Upper lobe of left lung (tissue), 6 donors: ENCODE data around the gene RD3L. TPM values are rescaled to one million over a fixed set of nuclear protein-coding genes. Genes with fewer than 3 reads are reported as not detected.

Experiments
- ATAC-seq, 2 donors: fragments of 200-7000 bp; cut with Tn5 transposase; one replicate each; pipeline ENCODE4 v1.9.1; 2022; ENCODE audit warnings: mild to moderate bottlenecking in 2 of 2, moderate library complexity in 2 of 2; ENCODE audit not compliant: low FRiP score in 2 of 2
- DNase-seq, 2 donors: peaks; one replicate each; pipeline ENCODE4 v3.0.0-alpha.2; 2019 to 2020
- H3K27ac ChIP-seq, 4 donors: fragments of 200-600 bp; sonication (generic); one replicate each; pipeline ENCODE4 v1.5.1; 2016 to 2019
- H3K27me3 ChIP-seq, 4 donors: fragments of 200-600 bp; sonication (generic); one replicate each; pipeline ENCODE4 v1.5.1; 2017 to 2019
- H3K36me3 ChIP-seq, 4 donors: fragments of 200-600 bp; sonication (generic); one replicate each; pipeline ENCODE4 v1.5.1; 2016 to 2019
- H3K4me1 ChIP-seq, 4 donors: fragments of 200-600 bp; sonication (generic); one replicate each; pipeline ENCODE4 v1.5.1; 2018 to 2019
- H3K4me3 ChIP-seq, 4 donors: fragments of 200-600 bp; sonication (generic); one replicate each; pipeline ENCODE4 v1.5.1; 2017 to 2019; ENCODE audit warnings: mild to moderate bottlenecking in 2 of 4, moderate library complexity in 1 of 4
- H3K9me3 ChIP-seq, 4 donors: fragments of 200-600 bp; sonication (generic); one replicate each; pipeline ENCODE4 v1.5.1; 2018 to 2019
- CTCF ChIP-seq, 6 experiments: fragments of 450-650 bp in 4 of 6; fragments of 200-600 bp in 2 of 6; sonication (generic) in 2 of 6; IDR thresholded peaks; one replicate each; pipeline ENCODE4 v1.5.1; 2016 to 2019; ENCODE audit warnings: antibody characterized with exemption in 6 of 6
- EP300 ChIP-seq, 4 donors: sonication (generic); formaldehyde crosslinking; IDR thresholded peaks; one replicate each; pipeline ENCODE4 v1.5.1; 2017; ENCODE audit warnings: antibody characterized with exemption in 4 of 4, control low read depth in 2 of 4
- POLR2A ChIP-seq, 4 donors: fragments of 450-650 bp; IDR thresholded peaks; one replicate each; pipeline ENCODE4 v1.5.1; 2016 to 2017; ENCODE audit warnings: antibody characterized with exemption in 4 of 4, mild to moderate bottlenecking in 2 of 4
- POLR2AphosphoS5 ChIP-seq, 2 donors: sonication (generic); formaldehyde crosslinking; IDR thresholded peaks; one replicate each; pipeline ENCODE4 v1.5.1; 2017; ENCODE audit warnings: antibody characterized with exemption in 2 of 2
- WGBS, 2 donors: methylation state at CpG; one replicate each; pipeline ENCODE4 v1.1.5; 2017 to 2018; 5-methylcytosine and 5-hydroxymethylcytosine counted together
- total RNA-seq, 6 donors: library from RNA; depleted of rRNA in 4 of 6; stranded (reverse); fragments of >200 nt in 4 of 6; gene quantifications; one replicate each; pipeline versions ENCODE4 v1.1.0 to v1.2.1, GENCODE V29; 2016 to 2021
- donor health status: DM: no; HTN: no; CAD: no; lungs with moderate emphysema.
- donor health status: DM: no; HTN: yes; CAD: no; lungs with severe emphysema.

The RD3L gene
- total RNA-seq, 6 donors from 2014 or later: not detected

DNA sequence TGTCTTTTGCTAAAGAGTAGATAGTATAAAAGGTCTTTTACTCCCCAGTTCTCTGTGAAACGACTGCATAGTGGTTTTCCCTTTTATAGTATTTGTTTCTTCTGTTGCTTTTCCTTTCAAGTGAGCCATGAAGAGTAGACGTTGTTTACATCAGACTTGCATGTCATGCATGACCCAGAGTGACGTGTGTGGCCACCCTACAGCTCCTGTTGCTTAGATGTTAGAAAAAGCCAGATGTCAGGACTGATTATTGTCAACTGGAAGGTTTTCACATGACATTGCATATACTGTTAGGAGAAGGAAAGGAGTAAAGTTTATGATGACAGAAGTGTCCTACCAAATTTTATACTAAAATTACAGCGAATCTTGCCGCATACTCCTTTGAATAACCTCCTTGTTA, 1.3 kb upstream of the RD3L start:
- Histone ChIP-seq H3K36me3 (no peaks in the 10 kb centered on the region), H3K9me3 (peaks cover 0 to 4% (median 0%) of the 10 kb centered on the region in 4 donors), H3K4me1 (no peaks in the 10 kb centered on the region), H3K27ac (no peak overlapping the region), H3K4me3 (no peak overlapping the region), H3K27me3 (no peaks in the 10 kb centered on the region)
- 57 to 70% methylated on average over 5 of the region's 5 CpGs for WGBS, 2 donors
- no peak for ATAC-seq
- TF ChIP-seq POLR2AphosphoS5 (IDR thresholded peaks at IDR 0.05) (no peak), POLR2A (IDR thresholded peaks at IDR 0.05) (no peak), CTCF (IDR thresholded peaks at IDR 0.05) (no peak), EP300 (IDR thresholded peaks at IDR 0.05) (no peak)
- DNase-seq: no peak

GRCh38 chr14:103941462-103941861, 867 bp downstream of the RD3L start:
- H3K27me3 ChIP-seq: no peaks in the 10 kb centered on the region

GRCh38 chr14:103935102-103935501, 7.2 kb downstream of the RD3L start:
- H3K27ac ChIP-seq: no peak overlapping the region
- 87 to 94% methylated on average over 2 of the region's 2 CpGs for WGBS, 2 donors
- H3K9me3 ChIP-seq: no peaks in the 10 kb centered on the region
- no peak for ATAC-seq
- no peaks in the 10 kb centered on the region for H3K36me3 ChIP-seq
- no peak for TF ChIP-seq EP300 (IDR thresholded peaks at IDR 0.05)
- no peak for TF ChIP-seq POLR2A (IDR thresholded peaks at IDR 0.05)
- TF ChIP-seq CTCF (IDR thresholded peaks at IDR 0.05): no peak
- no peak for TF ChIP-seq POLR2AphosphoS5 (IDR thresholded peaks at IDR 0.05)
- H3K4me1 ChIP-seq: no peaks in the 10 kb centered on the region
- no peak overlapping the region for H3K4me3 ChIP-seq
- no peak for DNase-seq
- H3K27me3 ChIP-seq: no peaks in the 10 kb centered on the region

More at GRCh38 chr14:103941462-103941861, 867 bp downstream of the RD3L start:
- TF ChIP-seq CTCF (IDR thresholded peaks at IDR 0.05): no peak
- no peak for TF ChIP-seq POLR2A (IDR thresholded peaks at IDR 0.05)
- TF ChIP-seq EP300 (IDR thresholded peaks at IDR 0.05): no peak
- TF ChIP-seq POLR2AphosphoS5 (IDR thresholded peaks at IDR 0.05): no peak
- DNase-seq (no peak), ATAC-seq (no peak)
- H3K9me3 ChIP-seq: no peaks in the 10 kb centered on the region
- H3K36me3 ChIP-seq: no peaks in the 10 kb centered on the region
- H3K4me3 ChIP-seq: no peak overlapping the region
- WGBS, 2 donors: 81 to 82% methylated on average over 7 of the region's 7 CpGs
- no peak overlapping the region for H3K27ac ChIP-seq
- no peaks in the 10 kb centered on the region for H3K4me1 ChIP-seq

GRCh38 chr14:103932791-103933490, 9.4 kb downstream of the RD3L start:
- H3K4me3 ChIP-seq: no peak overlapping the region

More at GRCh38 chr14:103932791-103933490, 9.4 kb downstream of the RD3L start:
- H3K27me3 ChIP-seq: no peaks in the 10 kb centered on the region
- no peaks in the 10 kb centered on the region for H3K9me3 ChIP-seq
- TF ChIP-seq POLR2A (IDR thresholded peaks at IDR 0.05): no peak
- TF ChIP-seq CTCF (IDR thresholded peaks at IDR 0.05): no peak
- ATAC-seq (no peak), DNase-seq (peak in 1 of 2 donors; percentile 49)
- 77 to 79% methylated on average over 11 of the region's 11 CpGs for WGBS, 2 donors
- H3K36me3 ChIP-seq: no peaks in the 10 kb centered on the region
- peak overlapping the region in 2 of 4 donors; percentile 42 to 55 for H3K27ac ChIP-seq
- no peaks in the 10 kb centered on the region for H3K4me1 ChIP-seq
